ENCODE measurements around the gene PTH1R.

- TF ChIP-seq CTCF (IDR thresholded peaks at IDR 0.05) = no peak
- TF ChIP-seq ZFX (IDR thresholded peaks at IDR 0.05; ENCODE audit: borderline replicate concordance) = no peak
Measured at GRCh38 chr3:46884427-46884826, 6.9 kb downstream of the PTH1R start.

All from 22Rv1 (cell line).